Activated CD4-positive, alpha-beta T cell treated with anti-CD3 and anti-CD28 coated beads, Interleukin-2, amount 50 U/mL, for 24 hours (primary cell): ENCODE results near the gene LY6G6F.
A peak's percentile ranks its signal among the peaks of the same experiment; 100 is the strongest.
"Not testable (repeated sequence)": the region's sequence is repeated elsewhere in the genome, so short reads cannot be mapped to it uniquely, and the experiment has no call there.

Experiments
- DNase-seq, 2 donors: peaks; one replicate each; pipeline ENCODE4 v3.0.0-alpha.2; 2020; ENCODE audit warnings: low read depth in 1 of 2, low spot score in 1 of 2

Gene LY6G6F

GRCh38 chr6:31701666-31702404 is 4.8 kb upstream of the LY6G6F start:
- no peak for DNase-seq

GRCh38 chr6:31702405-31702818 is 4.3 kb upstream of the LY6G6F start:
- DNase-seq: no peak

- DNase-seq: peak; percentile 91 to 95
Measured at GRCh38 chr6:31702819-31703716, 3.6 kb upstream of the LY6G6F start, which contains the start of gene ABHD16A. Gene ABHD16A (minus strand): TSS chr6:31703324. CDS start chr6:31703281, 43 bp downstream.

GRCh38 chr6:31705931-31706330 is 735 bp upstream of the LY6G6F start:
- no peak for DNase-seq

- no peak for DNase-seq
Measured at GRCh38 chr6:31707701-31708100, 1.0 kb downstream of the LY6G6F start.

GRCh38 chr6:31708224-31708623 is 1.6 kb downstream of the LY6G6F start:
- DNase-seq: no peak

GRCh38 chr6:31709157-31709556 is 2.5 kb downstream of the LY6G6F start:
- DNase-seq: not testable (repeated sequence)

GRCh38 chr6:31710523-31711219 is 4.0 kb downstream of the LY6G6F start:
- DNase-seq: no peak

GRCh38 chr6:31711233-31711632 is 4.6 kb downstream of the LY6G6F start:
- no peak for DNase-seq

GRCh38 chr6:31712296-31712695 is 5.6 kb downstream of the LY6G6F start:
- no peak for DNase-seq

- no peak for DNase-seq
Measured at GRCh38 chr6:31713465-31713864, 6.8 kb downstream of the LY6G6F start.

- no peak for DNase-seq
Measured at GRCh38 chr6:31713991-31714684, 7.5 kb downstream of the LY6G6F start.

GRCh38 chr6:31715022-31715958 is 8.6 kb downstream of the LY6G6F start, which contains the start of gene LY6G6D:
Gene LY6G6D (plus strand): TSS chr6:31715348. CDS start chr6:31715356, 8 bp downstream.
- no peak for DNase-seq

- no peak for DNase-seq
Measured at GRCh38 chr6:31717499-31718222, 11.0 kb downstream of the LY6G6F start.

- no peak for DNase-seq
Measured at GRCh38 chr6:31718265-31718664, 11.6 kb downstream of the LY6G6F start.

GRCh38 chr6:31719001-31719400 is 12.3 kb downstream of the LY6G6F start:
- no peak for DNase-seq

GRCh38 chr6:31720196-31720770 is 13.6 kb downstream of the LY6G6F start:
- DNase-seq: no peak

GRCh38 chr6:31721351-31722020 is 14.8 kb downstream of the LY6G6F start, which contains the start of gene LY6G6C:
Gene LY6G6C (minus strand): TSS chr6:31721746. CDS start chr6:31721679, 67 bp downstream.
- DNase-seq: no peak
